K562 (cell line): ENCODE data around the gene TBX1. TPM values are rescaled to one million over a fixed set of nuclear protein-coding genes. Genes with fewer than 3 reads are reported as not detected.

Experiments
- ATF1 ChIP-seq, 2 experiments: fragments of 450-650 bp in 1 of 2; IDR thresholded peaks; 2 replicates each; pipeline ENCODE4 v1.6.1; 2016; ENCODE audit warnings: missing compliant biosample characterization in 1 of 2, missing genetic modification characterization in 1 of 2
- CBX3 ChIP-seq, 2 experiments: IDR thresholded peaks; 1 replicate in 1 of 2; 2 replicates in 1 of 2; pipeline ENCODE4 v1.6.1; 2012; ENCODE audit warnings: inconsistent platforms in 2 of 2, low read length in 2 of 2, borderline replicate concordance in 1 of 2, control low read depth in 1 of 2
- CXXC5 ChIP-seq: fragments of 250-450 bp; sonication (Bioruptor Pico); IDR thresholded peaks from 2 replicates; pipeline ENCODE4 v1.8.0; 2022; ENCODE audit warnings: inconsistent platforms, mild to moderate bottlenecking, moderate library complexity
- DNMT1 ChIP-seq: fragments of 450-650 bp; IDR thresholded peaks from 2 replicates; pipeline ENCODE4 v1.6.1; 2016; ENCODE audit warnings: antibody characterized with exemption, mild to moderate bottlenecking
- FUS ChIP-seq: fragments of 200-400 bp; formaldehyde crosslinking; optimal IDR thresholded peaks from 2 replicates; pipeline ENCODE3; 2017; ENCODE audit warnings: low read depth, low read length
- GABPB2 ChIP-seq: fragments of 250-450 bp; sonication (Bioruptor Pico); conservative IDR thresholded peaks from 2 replicates; pipeline ENCODE4 v1.5.1; 2021; ENCODE audit warnings: mild to moderate bottlenecking
- HDAC8 ChIP-seq: fragments of 450-650 bp; IDR thresholded peaks from 2 replicates; pipeline ENCODE4 v1.6.1; 2016; ENCODE audit warnings: mild to moderate bottlenecking, missing genetic modification characterization, moderate library complexity, missing compliant biosample characterization
- HNRNPK ChIP-seq: fragments of 200-400 bp; formaldehyde crosslinking; IDR thresholded peaks from one replicate; pipeline ENCODE4 v1.6.1; 2018; ENCODE audit warnings: mild to moderate bottlenecking, low read depth, low read length; ENCODE audit not compliant: poor library complexity, severe bottlenecking
- KDM2B ChIP-seq: fragments of 250-450 bp; sonication (Bioruptor Pico); IDR thresholded peaks from 2 replicates; pipeline ENCODE4 v1.8.0; 2021; ENCODE audit warnings: mild to moderate bottlenecking, moderate library complexity
- PCBP1 ChIP-seq: fragments of 200-400 bp; formaldehyde crosslinking; IDR thresholded peaks from 2 replicates; pipeline ENCODE4 v1.6.1; 2018; ENCODE audit warnings: mild to moderate bottlenecking, low read depth, low read length; ENCODE audit not compliant: poor library complexity, severe bottlenecking
- RBM39 ChIP-seq: fragments of 200-400 bp; formaldehyde crosslinking; optimal IDR thresholded peaks from 2 replicates; pipeline ENCODE3; 2018; ENCODE audit warnings: low read depth, low read length
- RCOR1 ChIP-seq, 2 experiments: IDR thresholded peaks; 2 replicates each; pipeline ENCODE4 v1.6.1; 2012; ENCODE audit warnings: low read depth in 2 of 2, low read length in 2 of 2, borderline replicate concordance in 1 of 2, improper control_type of control experiment in 1 of 2
- TAF7 ChIP-seq: fragments of 450-650 bp; IDR thresholded peaks from 2 replicates; pipeline ENCODE4 v1.6.1; 2016; ENCODE audit warnings: missing genetic modification characterization, missing compliant biosample characterization
- TAF9B ChIP-seq: fragments of 450-650 bp; IDR thresholded peaks from 2 replicates; pipeline ENCODE4 v1.6.1; 2018; ENCODE audit warnings: mild to moderate bottlenecking; ENCODE audit not compliant: partially characterized antibody
- TBL1XR1 ChIP-seq, 2 experiments: IDR thresholded peaks; 2 replicates each; pipeline ENCODE4 v1.6.1; 2012; ENCODE audit warnings: improper control_type of control experiment in 2 of 2, low read length in 2 of 2, mild to moderate bottlenecking in 1 of 2
- ZBTB2 ChIP-seq: fragments of 450-650 bp; IDR thresholded peaks from 2 replicates; pipeline ENCODE4 v1.6.1; 2016; ENCODE audit warnings: antibody characterized with exemption
- ZNF165 ChIP-seq: fragments of 250-450 bp; sonication (Bioruptor Pico); IDR thresholded peaks from 2 replicates; pipeline ENCODE4 v1.4.0; 2020; ENCODE audit warnings: borderline replicate concordance
- ZNF3 ChIP-seq: fragments of 250-450 bp; sonication (Bioruptor Pico); IDR thresholded peaks from 2 replicates; pipeline ENCODE4 v1.5.0; 2021; ENCODE audit warnings: mild to moderate bottlenecking, moderate library complexity
- ZNF445 ChIP-seq: fragments of 250-450 bp; sonication (Bioruptor Pico); IDR thresholded peaks from 2 replicates; pipeline ENCODE4 v1.4.0; 2020; ENCODE audit warnings: low read depth, mild to moderate bottlenecking, moderate library complexity
- ZNF507 ChIP-seq: conservative IDR thresholded peaks from 2 replicates; pipeline ENCODE4 v1.6.1; 2017; ENCODE audit warnings: missing genetic modification characterization, missing compliant biosample characterization
- polyA plus RNA-seq, 8 experiments: library from polyadenylated mRNA; depleted of rRNA in 4 of 8; stranded (reverse) in 5 of 8; unstranded in 3 of 8; fragments of >200 nt; fragmentation: Nextera tagmentation in 2 of 8; fragmentation: Illumina TruSeq in 1 of 8; extraction: Ambion mirVana in 2 of 8; extraction: Trizol in 1 of 8; gene quantifications; 2 replicates each; pipeline versions ENCODE4 v1.2.1 to v1.2.3, GENCODE V29; 2011 to 2014; ENCODE audit warnings: inconsistent platforms in 1 of 8, missing spikeins in 1 of 8
- total RNA-seq, 7 experiments: library from RNA; depleted of rRNA in 6 of 7; stranded (reverse); fragments of >200 nt in 6 of 7; fragmentation: Illumina TruSeq in 2 of 7; extraction: Trizol in 2 of 7; gene quantifications; 2 replicates each; pipeline versions ENCODE4 v1.2.1 to v1.2.3, GENCODE V29; 2011 to 2021; ENCODE audit warnings: low replicate concordance in 1 of 7
- TF ChIP-seq, protein P1 (sequence below), 3 experiments: fragments of 200-800 bp in 1 of 3; sonication (Bioruptor generic) in 1 of 3; sonication (generic) in 1 of 3; formaldehyde crosslinking in 1 of 3; IDR thresholded peaks; 2 replicates each; pipeline versions ENCODE4 v1.6.1 to v1.8.0; 2016 to 2022; ENCODE audit warnings: mild to moderate bottlenecking in 2 of 3, missing compliant biosample characterization in 2 of 3, missing genetic modification characterization in 2 of 3, missing genetic modification reagents in 1 of 3
- TF ChIP-seq, protein P2 (sequence below): fragments of 450-650 bp; IDR thresholded peaks from 2 replicates; pipeline ENCODE4 v1.6.1; 2017; ENCODE audit warnings: antibody characterized with exemption, mild to moderate bottlenecking

The TBX1 gene
- total and polyA plus RNA-seq, 9 of the 15 experiments (the other 6 are each of a cell fraction or from before 2014, with no cell fraction given): 0.07 to 35.0 (median 3.9) TPM

DNA sequence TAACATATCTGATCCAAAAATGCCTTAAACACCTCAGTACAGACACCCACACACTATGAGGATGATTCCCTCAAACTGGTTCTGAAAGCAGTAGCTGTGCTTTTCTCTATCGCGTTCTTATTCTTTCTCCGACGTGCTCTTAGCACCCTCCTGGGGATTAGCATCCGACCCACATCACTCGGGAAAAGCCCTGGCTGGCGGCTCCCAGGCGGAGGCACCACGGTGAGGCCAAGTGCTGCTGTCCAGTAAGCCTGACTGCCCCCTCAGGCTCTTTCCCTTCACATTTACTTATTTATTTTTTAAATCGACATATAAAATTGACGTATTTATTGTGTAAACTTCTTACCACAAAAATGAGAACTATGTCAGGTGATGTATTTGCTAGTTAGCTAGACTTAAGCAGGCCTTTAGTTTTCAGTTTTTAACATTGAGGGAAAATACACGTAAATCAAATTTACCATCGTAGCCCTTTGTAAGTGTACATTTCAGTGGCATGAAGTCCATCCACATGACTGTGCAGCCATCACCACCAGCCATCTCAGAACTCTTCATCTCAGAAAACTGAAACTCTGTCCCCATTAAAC lies 19.2 kb downstream of the TBX1 start (continued):
- TF ChIP-seq, protein P1, sequence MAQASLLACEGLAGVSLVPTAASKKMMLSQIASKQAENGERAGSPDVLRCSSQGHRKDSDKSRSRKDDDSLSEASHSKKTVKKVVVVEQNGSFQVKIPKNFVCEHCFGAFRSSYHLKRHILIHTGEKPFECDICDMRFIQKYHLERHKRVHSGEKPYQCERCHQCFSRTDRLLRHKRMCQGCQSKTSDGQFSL (CRISPR knock-in tag; IDR thresholded peaks at IDR 0.05): no peak
- TF ChIP-seq, protein P1 (tag; IDR thresholded peaks at IDR 0.05): peak in 1 of 2 experiments; percentile 60; a peak in 1 of 4 replicates
- TF ChIP-seq DNMT1 (no peak), GABPB2 (CRISPR knock-in tag) (no peak), ATF1 (CRISPR knock-in tag; IDR thresholded peaks at IDR 0.05) (no peak), ATF1 (tag; IDR thresholded peaks at IDR 0.05) (no peak), RBM39 (peak; percentile 16), ZNF445 (0 out of 2 replicates have a peak, but pooled peaks have one; percentile 13), RCOR1 (IDR thresholded peaks at IDR 0.05; ENCODE audit: borderline replicate concordance in 1 of 2, low read depth in 2 of 2, low read length in 2 of 2) (peak in 1 of 2 experiments; percentile 38; a peak in 1 of 4 replicates), PCBP1 (no peak), ZBTB2 (no peak), KDM2B (CRISPR knock-in tag) (no peak), TAF7 (tag) (no peak), CXXC5 (CRISPR knock-in tag) (no peak), ZNF165 (CRISPR knock-in tag) (no peak), ZNF507 (tag) (no peak), FUS (no peak), HNRNPK (no peak), TBL1XR1 (IDR thresholded peaks at IDR 0.05; ENCODE audit: low read length in 2 of 2) (no peak), HDAC8 (tag) (no peak), TAF9B (no peak), CBX3 (IDR thresholded peaks at IDR 0.05; ENCODE audit: borderline replicate concordance in 1 of 2, low read length in 2 of 2) (no peak), ZNF3 (no peak)
- TF ChIP-seq, protein P2, sequence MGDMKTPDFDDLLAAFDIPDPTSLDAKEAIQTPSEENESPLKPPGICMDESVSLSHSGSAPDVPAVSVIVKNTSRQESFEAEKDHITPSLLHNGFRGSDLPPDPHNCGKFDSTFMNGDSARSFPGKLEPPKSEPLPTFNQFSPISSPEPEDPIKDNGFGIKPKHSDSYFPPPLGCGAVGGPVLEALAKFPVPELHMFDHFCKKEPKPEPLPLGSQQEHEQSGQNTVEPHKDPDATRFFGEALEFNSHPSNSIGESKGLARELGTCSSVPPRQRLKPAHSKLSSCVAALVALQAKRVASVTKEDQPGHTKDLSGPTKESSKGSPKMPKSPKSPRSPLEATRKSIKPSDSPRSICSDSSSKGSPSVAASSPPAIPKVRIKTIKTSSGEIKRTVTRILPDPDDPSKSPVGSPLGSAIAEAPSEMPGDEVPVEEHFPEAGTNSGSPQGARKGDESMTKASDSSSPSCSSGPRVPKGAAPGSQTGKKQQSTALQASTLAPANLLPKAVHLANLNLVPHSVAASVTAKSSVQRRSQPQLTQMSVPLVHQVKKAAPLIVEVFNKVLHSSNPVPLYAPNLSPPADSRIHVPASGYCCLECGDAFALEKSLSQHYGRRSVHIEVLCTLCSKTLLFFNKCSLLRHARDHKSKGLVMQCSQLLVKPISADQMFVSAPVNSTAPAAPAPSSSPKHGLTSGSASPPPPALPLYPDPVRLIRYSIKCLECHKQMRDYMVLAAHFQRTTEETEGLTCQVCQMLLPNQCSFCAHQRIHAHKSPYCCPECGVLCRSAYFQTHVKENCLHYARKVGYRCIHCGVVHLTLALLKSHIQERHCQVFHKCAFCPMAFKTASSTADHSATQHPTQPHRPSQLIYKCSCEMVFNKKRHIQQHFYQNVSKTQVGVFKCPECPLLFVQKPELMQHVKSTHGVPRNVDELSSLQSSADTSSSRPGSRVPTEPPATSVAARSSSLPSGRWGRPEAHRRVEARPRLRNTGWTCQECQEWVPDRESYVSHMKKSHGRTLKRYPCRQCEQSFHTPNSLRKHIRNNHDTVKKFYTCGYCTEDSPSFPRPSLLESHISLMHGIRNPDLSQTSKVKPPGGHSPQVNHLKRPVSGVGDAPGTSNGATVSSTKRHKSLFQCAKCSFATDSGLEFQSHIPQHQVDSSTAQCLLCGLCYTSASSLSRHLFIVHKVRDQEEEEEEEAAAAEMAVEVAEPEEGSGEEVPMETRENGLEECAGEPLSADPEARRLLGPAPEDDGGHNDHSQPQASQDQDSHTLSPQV: no peak
